HCT116 (cell line): ENCODE measurements around the gene PKNOX2. TPM values are rescaled to one million over a fixed set of nuclear protein-coding genes. Genes with fewer than 3 reads are reported as not detected.

Experiments used
- ATAC-seq: fragments of 200-7000 bp; cut with Tn5 transposase; 2 replicates; pipeline ENCODE4 v1.9.1; 2020; ENCODE audit warnings: mild to moderate bottlenecking, moderate library complexity
- BruUV-seq: library from RNA; stranded (reverse); fragments of 400-500 nt; replicated peaks from 2 replicates; lab custom pipeline; 2021; lab: Mats Ljungman, UMichigan
- CTCF ChIA-PET: fragments of 300-600 bp; sonication (Branson Sonifier 250); formaldehyde crosslinking; loops from one replicate; lab custom pipeline; 2021; ENCODE audit warnings: antibody characterized with exemption; lab: Charles Lee
- POLR2A ChIA-PET: fragments of 300-600, 350-600 bp; sonication (Branson Sonifier 250); formaldehyde crosslinking; loops from one replicate; lab custom pipeline; 2021; ENCODE audit warnings: antibody characterized with exemption; lab: Charles Lee
- RAD21 ChIA-PET, 2 experiments: fragments of 300-600 bp; sonication (Branson Sonifier 250); formaldehyde crosslinking; loops; one replicate each; lab custom pipeline; 2023; ENCODE audit warnings: low total read pairs in 2 of 2; ENCODE audit not compliant: uncharacterized antibody in 2 of 2, unreplicated experiment in 2 of 2, low non-redundant PET in 1 of 2; lab: Charles Lee
- DNase-seq: peaks from one replicate; pipeline ENCODE4 v3.0.0-alpha.2; 2010; ENCODE audit warnings: low read depth, low spot score
- H2AFZ ChIP-seq: fragments of 200-600 bp; shearing (Covaris generic), sonication (generic); 2 replicates; pipeline ENCODE4 v1.6.1; 2017; ENCODE audit warnings: low read depth, mixed run types, mixed read lengths, antibody characterized with exemption, low read length; ENCODE audit not compliant: poor library complexity, severe bottlenecking
- H3K27ac ChIP-seq: 2 replicates; pipeline ENCODE4 v1.5.1; 2012; ENCODE audit warnings: low read depth, low read length
- H3K27me3 ChIP-seq: fragments of 200-600 bp; sonication (generic); 2 replicates; pipeline ENCODE4 v1.6.1; 2016; ENCODE audit warnings: mixed run types, low read length, mixed read lengths; ENCODE audit not compliant: insufficient read depth
- H3K36me3 ChIP-seq, 2 experiments: fragments of 200-500 bp in 1 of 2; fragments of 200-600 bp in 1 of 2; sonication (Bioruptor generic) in 1 of 2; sonication (generic) in 1 of 2; 2 replicates each; pipeline versions ENCODE4 v1.5.1 to v1.6.1; 2014 to 2016; ENCODE audit warnings: low read length in 2 of 2, inconsistent platforms in 1 of 2, mixed read lengths in 1 of 2, mixed run types in 1 of 2; ENCODE audit not compliant: insufficient read depth in 2 of 2, control insufficient read depth in 1 of 2
- H3K4me1 ChIP-seq, 2 experiments: fragments of 200-600 bp in 1 of 2; sonication (generic) in 1 of 2; 2 replicates each; pipeline versions ENCODE4 v1.5.1 to v1.6.1; 2012 to 2017; ENCODE audit warnings: low read length in 2 of 2, inconsistent platforms in 1 of 2, mild to moderate bottlenecking in 1 of 2, mixed read lengths in 1 of 2, mixed run types in 1 of 2, moderate library complexity in 1 of 2; ENCODE audit not compliant: insufficient read depth in 2 of 2, control insufficient read depth in 1 of 2
- H3K4me2 ChIP-seq: fragments of 200-600 bp; sonication (generic); 2 replicates; pipeline ENCODE4 v1.6.1; 2017; ENCODE audit warnings: mixed run types, low read length, mixed read lengths
- H3K4me3 ChIP-seq, 2 experiments: fragments of 200-600 bp in 1 of 2; sonication (generic) in 1 of 2; replicated peaks in 1 of 2; 2 replicates each; pipeline ENCODE4 v1.5.1; 2011 to 2016; ENCODE audit warnings: low read length in 2 of 2, control low read depth in 1 of 2, low read depth in 1 of 2, mild to moderate bottlenecking in 1 of 2, mixed read lengths in 1 of 2, mixed run types in 1 of 2
- H3K79me2 ChIP-seq: fragments of 200-600 bp; sonication (generic); 2 replicates; pipeline ENCODE4 v1.6.1; 2017; ENCODE audit warnings: mild to moderate bottlenecking, mixed run types, low read length, moderate library complexity, mixed read lengths; ENCODE audit not compliant: insufficient read depth
- H3K9ac ChIP-seq: fragments of 200-600 bp; sonication (generic); 2 replicates; pipeline ENCODE4 v1.6.1; 2016; ENCODE audit warnings: low read length, mixed read lengths
- H3K9me2 ChIP-seq: fragments of 200-600 bp; sonication (generic), shearing (Covaris generic); 2 replicates; pipeline ENCODE4 v1.6.1; 2017; ENCODE audit warnings: mixed run types, mild to moderate bottlenecking, moderate library complexity; ENCODE audit not compliant: insufficient read depth
- H3K9me3 ChIP-seq, 2 experiments: fragments of 200-500 bp in 1 of 2; fragments of 200-600 bp in 1 of 2; sonication (Bioruptor generic) in 1 of 2; sonication (generic) in 1 of 2; 2 replicates each; pipeline ENCODE4 v1.6.1; 2014 to 2017; ENCODE audit warnings: low read length in 2 of 2, mixed read lengths in 2 of 2, inconsistent platforms in 1 of 2, low read depth in 1 of 2, mild to moderate bottlenecking in 1 of 2, mixed run types in 1 of 2, moderate library complexity in 1 of 2; ENCODE audit not compliant: control insufficient read depth in 1 of 2, insufficient read depth in 1 of 2
- H4K20me1 ChIP-seq: fragments of 200-600 bp; sonication (generic), shearing (Covaris generic); 2 replicates; pipeline ENCODE4 v1.6.1; 2017; ENCODE audit warnings: mixed run types, mild to moderate bottlenecking, moderate library complexity; ENCODE audit not compliant: insufficient read depth
- CBX3 ChIP-seq: IDR thresholded peaks from 2 replicates; pipeline ENCODE4 v1.6.1; 2012; ENCODE audit warnings: low read depth
- CEBPB ChIP-seq: IDR thresholded peaks from 2 replicates; pipeline ENCODE4 v1.6.1; 2012; ENCODE audit warnings: low read depth
- EGR1 ChIP-seq: IDR thresholded peaks from 2 replicates; pipeline ENCODE4 v1.6.1; 2012; ENCODE audit warnings: low read depth
- ELF1 ChIP-seq: IDR thresholded peaks from 2 replicates; pipeline ENCODE4 v1.6.1; 2012; ENCODE audit warnings: low read depth, borderline replicate concordance
- EZH2phosphoT487 ChIP-seq: fragments of 200-600 bp; IDR thresholded peaks from 2 replicates; pipeline ENCODE4 v1.6.1; 2018; ENCODE audit warnings: antibody characterized with exemption, borderline replicate concordance
- RAD21 ChIP-seq: IDR thresholded peaks from 2 replicates; pipeline ENCODE4 v1.6.1; 2012; ENCODE audit warnings: low read depth, mild to moderate bottlenecking
- REST ChIP-seq: IDR thresholded peaks from 2 replicates; pipeline ENCODE4 v1.6.1; 2012; ENCODE audit warnings: low read depth
- SIN3A ChIP-seq: IDR thresholded peaks from 2 replicates; pipeline ENCODE4 v1.6.1; 2012; ENCODE audit warnings: low read depth
- SRF ChIP-seq: IDR thresholded peaks from 2 replicates; pipeline ENCODE4 v1.6.1; 2012; ENCODE audit warnings: low read depth
- TCF7L2 ChIP-seq: IDR thresholded peaks from 2 replicates; pipeline ENCODE4 v1.7.0; 2011; ENCODE audit warnings: borderline replicate concordance, inconsistent platforms; ENCODE audit not compliant: insufficient read depth, insufficient read length; ENCODE audit errors: extremely low read depth
- YY1 ChIP-seq: IDR thresholded peaks from 2 replicates; pipeline ENCODE4 v1.6.1; 2011; ENCODE audit warnings: low read length, low read depth, moderate library complexity, mild to moderate bottlenecking; ENCODE audit not compliant: insufficient replicate concordance; ENCODE audit errors: extremely low read depth
- ZBTB33 ChIP-seq: IDR thresholded peaks from 2 replicates; pipeline ENCODE4 v1.6.1; 2011; ENCODE audit warnings: mild to moderate bottlenecking, low read length, moderate library complexity; ENCODE audit not compliant: insufficient replicate concordance; ENCODE audit errors: extremely low read depth
- ZFX ChIP-seq: fragments of 450-650 bp; IDR thresholded peaks from 2 replicates; pipeline ENCODE4 v1.6.1; 2017
- intact Hi-C: fragments of 100-400 bp; cut with micrococcal nuclease; formaldehyde crosslinking; loops from 2 replicates; pipeline ENCODE4 v1.10.0; 2022
- total RNA-seq: library from RNA; stranded (reverse); gene quantifications from one replicate; pipeline ENCODE4 v1.2.1, GENCODE V29; 2021; ENCODE audit not compliant: unreplicated experiment
- TF ChIP-seq, protein P1 (sequence below): IDR thresholded peaks from 2 replicates; pipeline ENCODE4 v1.6.1; 2012

The PKNOX2 gene
- total RNA-seq, 1 experiment from 2014 or later = 0.20 TPM

GRCh38 chr11:125301346-125301745 lies 136.8 kb downstream of the PKNOX2 start:
- no peak for TF ChIP-seq EZH2phosphoT487
- no peak for TF ChIP-seq CBX3
- TF ChIP-seq REST = no peak
- no peak for TF ChIP-seq SIN3A
- TF ChIP-seq, protein P1, sequence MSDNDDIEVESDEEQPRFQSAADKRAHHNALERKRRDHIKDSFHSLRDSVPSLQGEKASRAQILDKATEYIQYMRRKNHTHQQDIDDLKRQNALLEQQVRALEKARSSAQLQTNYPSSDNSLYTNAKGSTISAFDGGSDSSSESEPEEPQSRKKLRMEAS = no peak
- TF ChIP-seq ZBTB33 = no peak
- no peak for TF ChIP-seq SRF
- TF ChIP-seq TCF7L2 = no peak
- no peak for TF ChIP-seq ZFX
- TF ChIP-seq YY1 = no peak
- TF ChIP-seq RAD21 = no peak
- TF ChIP-seq CEBPB = no peak
- no peak for TF ChIP-seq ELF1
- TF ChIP-seq EGR1 = no peak
- Histone ChIP-seq H3K9me3 (no peaks in the 10 kb centered on the region), H3K4me1 (peaks cover 5 to 10% of the 10 kb centered on the region in 2 experiments; a peak in 2 of 4 replicates), H4K20me1 (no peaks in the 10 kb centered on the region), H2AFZ (no peak overlapping the region), H3K4me2 (no peak overlapping the region), H3K27me3 (peaks cover under 1% of the 10 kb centered on the region; the same call in 1 of the 2 replicates), H3K79me2 (no peaks in the 10 kb centered on the region), H3K9ac (no peak overlapping the region), H3K4me3 (no peak overlapping the region), H3K27ac (no peak overlapping the region), H3K9me2 (no peaks in the 10 kb centered on the region), H3K36me3 (no peaks in the 10 kb centered on the region)
- intact Hi-C loops = no loop called here
- ATAC-seq (no peak), DNase-seq (no peak)
- no TSS peak for BruUV-seq
- ChIA-PET CTCF (interaction anchor here (1.2 kb wide), 1 partner anchor 210 kb away, joined by 3 read pairs; no protein-coding TSS in a partner anchor), RAD21 (no interaction called here), POLR2A (interaction anchor here (1.3 kb wide), 1 partner anchor 24 kb away, joined by 3 read pairs; no protein-coding TSS in a partner anchor)
